Activated T-cell treated with anti-CD3 and anti-CD28 coated beads, Interleukin-2, amount 50 U/mL, for 1 hour (primary cell): ENCODE results near the gene NKIRAS1.
"Not testable (repeated sequence)": the region's sequence is repeated elsewhere in the genome, so short reads cannot be mapped to it uniquely, and the experiment has no call there.

Source experiments
- DNase-seq: peaks from one replicate; pipeline ENCODE4 v3.0.0-alpha.2; 2020

NKIRAS1 gene

DNA sequence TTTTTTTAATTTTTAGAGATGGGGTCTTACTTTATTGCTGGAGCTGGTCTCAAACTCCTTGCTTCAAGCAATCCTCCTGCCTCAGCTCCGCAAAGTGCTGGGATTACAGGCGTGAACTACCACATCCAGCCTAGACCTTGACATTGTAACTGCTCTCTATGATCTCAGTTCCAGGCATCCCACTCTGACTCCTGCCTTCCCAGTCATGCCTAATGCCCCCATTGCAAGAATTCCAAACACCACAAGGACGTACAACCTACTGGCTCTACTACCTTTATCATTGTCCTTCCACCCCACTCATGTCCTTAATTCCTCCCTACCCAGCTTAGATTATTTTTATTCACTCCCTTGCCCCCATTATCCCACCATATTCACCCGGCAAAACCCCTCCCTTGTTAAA is 21.6 kb downstream of the NKIRAS1 start:
- DNase-seq, result no peak

DNA sequence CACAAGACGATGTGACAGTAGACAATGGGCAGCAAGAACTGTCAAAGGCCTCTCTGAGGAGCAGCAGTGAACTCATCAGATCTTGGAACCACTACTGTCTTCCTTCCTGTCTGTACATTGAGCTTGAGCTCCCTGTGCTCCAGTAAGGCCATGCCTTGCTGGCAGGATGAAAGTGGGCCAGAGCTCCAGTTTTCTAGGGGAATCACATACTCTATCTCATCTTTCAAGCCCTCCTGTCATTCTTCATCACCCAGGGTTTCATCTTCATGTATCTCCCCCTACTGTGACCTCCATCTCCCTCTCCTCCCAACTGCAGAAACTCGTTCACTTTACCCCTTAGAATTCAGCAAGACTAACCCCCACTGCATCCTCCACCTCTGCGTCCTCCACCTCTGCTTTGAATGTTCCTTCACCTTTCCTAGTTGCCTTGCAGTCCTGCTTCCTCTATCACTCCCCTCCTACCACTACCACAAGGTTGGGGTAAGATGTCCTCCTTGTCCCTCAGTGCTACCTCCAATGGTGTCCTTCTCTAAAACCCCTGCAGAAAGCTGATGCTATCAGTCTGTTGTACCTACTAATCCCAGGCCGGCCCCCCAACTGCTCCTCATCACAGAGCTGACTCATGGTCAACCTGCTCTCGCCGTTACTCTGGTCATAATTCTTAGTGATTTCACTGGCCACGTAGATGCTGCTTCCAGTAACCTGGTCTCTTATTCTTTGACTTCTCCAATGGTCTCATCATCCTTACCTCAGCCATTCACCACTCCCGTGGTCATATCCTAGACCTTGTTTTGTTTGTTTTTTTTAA is 22.3 kb downstream of the NKIRAS1 start:
- DNase-seq, result no peak

DNA sequence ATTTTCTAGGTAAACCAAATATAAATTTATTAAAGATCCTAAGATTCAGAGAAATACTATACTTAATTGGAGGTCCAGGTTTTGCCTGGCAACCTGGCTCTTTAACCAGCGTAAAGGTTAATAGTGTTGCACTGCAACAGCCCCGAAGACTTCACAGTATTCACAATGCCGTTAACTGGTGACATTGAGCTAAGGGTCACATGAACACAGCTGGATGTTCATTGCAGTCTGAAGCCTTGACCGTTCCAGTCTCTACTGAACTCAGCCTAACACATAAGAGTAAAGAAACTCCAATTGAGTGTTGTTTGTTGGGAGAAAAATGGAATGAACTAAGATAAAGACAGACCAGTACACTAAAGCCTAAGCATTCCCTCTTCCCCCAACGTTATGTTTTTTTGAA is 26.8 kb downstream of the NKIRAS1 start:
- no peak for DNase-seq

DNA sequence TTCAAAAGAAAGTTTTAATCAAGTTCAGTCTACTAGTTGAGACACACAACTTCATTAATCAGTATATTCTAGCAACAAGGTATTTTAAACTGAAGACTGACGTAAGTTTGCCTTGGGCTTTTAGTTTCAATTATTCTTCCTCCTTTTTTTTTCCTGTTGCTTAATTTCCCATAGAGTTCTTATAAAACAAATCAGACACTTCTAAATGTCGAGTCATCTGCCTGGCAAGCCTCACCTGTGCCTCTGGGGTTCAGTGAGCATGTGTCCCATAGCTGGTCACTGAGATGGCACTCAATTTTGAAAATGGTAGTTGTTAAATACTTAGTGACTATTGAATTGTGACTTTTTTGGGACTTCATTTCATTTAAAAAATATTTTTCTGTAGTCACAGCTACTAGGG is 27.4 kb downstream of the NKIRAS1 start:
- DNase-seq, result no peak

DNA sequence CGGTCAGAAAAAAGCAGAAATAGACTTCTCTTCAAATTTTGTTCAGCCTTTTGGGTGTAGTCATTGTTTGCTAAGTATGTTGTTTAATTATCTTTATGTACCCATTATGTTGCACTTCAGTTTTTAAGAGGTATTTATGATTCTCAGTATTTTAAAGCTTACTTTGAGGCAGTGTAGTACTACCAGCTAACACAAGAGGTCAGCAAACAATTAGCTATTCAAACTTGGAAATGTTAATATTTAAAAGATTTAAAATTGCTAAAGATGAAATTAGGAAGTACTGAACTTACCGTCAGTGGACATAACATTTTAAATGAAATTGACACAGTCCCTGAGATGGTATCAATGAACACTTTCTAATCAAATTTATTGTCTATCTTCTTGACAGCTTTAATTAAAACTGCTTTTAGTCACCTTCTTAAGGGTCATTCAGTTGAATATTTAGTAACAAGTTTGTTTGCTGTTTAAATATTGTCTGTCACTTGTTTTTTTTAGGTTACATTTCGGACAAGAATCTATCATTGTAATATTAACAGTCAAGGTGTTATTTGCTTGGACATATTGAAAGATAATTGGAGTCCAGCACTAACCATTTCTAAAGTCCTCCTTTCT is 28.1 kb downstream of the NKIRAS1 start:
- no peak for DNase-seq

DNA sequence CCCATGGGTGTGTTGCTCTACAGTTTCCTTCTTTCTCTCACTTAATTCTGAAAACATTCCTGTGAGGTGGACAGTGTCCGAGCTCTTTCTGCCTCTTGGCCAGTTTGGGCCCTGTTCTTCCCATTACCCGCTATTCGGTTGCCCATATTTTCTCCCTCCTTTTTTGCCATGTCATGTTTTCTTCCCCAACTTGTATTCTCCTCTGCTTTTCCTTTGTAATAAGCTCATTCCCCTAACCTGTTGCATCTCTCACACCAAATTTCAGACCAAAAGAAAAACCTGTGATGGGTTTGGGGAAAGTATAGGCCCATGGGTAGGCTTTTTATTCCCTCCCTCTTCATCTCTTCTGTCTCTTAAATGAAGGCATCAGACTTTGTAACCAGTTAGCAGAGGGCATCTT is 30.5 kb downstream of the NKIRAS1 start:
- DNase-seq, result no peak

DNA sequence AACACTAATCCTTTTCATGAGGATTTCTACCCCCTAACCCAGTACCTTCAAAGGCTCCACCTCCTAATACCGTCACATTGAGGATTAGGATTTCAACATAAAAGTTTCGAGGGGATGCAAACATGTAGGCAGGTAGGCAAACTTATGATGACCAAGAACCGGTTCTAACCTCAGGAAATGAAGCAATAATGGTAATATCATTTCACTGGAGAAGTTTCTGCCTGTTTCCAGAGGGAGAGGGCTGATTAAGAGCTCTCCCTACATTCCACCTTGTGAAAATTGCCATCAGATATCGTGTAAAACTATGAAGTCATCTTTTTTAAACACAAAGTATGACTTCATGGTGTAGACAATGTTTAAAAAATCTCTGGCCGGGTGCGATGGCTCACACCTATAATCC is 31.6 kb downstream of the NKIRAS1 start:
- no peak for DNase-seq

DNA sequence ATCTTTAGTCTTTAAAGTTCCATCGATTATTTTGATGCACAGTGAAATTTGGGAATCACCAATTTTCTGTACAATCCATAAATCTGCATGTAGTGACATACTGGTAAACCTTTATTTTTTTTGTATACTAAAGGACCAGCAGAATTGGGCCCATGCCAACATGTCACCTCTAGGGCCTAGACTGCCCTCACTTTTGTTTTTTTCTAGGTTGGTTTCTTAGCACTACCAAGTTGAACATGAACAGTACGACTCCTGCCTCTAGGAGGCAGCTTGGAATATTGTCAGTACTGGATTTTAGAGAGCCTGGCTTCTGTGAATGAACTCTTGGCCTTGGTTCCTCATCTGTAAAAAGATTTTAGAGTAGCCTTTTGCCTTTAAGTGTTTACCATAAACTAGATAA is 32.3 kb downstream of the NKIRAS1 start:
- no peak for DNase-seq

DNA sequence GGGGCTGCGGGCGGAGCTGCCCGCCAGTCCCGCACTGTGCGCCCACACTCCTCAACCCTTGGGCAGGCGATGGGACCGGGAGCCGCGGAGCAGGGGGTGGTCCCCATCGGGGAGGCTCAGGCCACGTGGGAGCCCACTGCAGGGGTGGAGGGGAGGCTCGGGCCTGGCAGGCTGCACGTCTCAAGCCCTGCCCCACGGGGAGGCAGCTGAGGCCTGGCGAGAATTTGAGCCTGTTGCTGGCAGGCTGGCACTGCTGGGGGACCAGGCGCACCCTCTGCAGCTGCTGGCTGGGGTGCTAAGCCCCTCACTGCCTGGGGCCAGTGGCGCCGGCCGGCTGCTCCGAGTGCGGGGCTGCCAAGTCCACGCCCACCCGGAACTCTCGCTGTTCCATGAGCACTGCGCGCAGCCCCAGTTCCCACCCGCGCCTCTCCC is 34.3 kb downstream of the NKIRAS1 start:
- no peak for DNase-seq

DNA sequence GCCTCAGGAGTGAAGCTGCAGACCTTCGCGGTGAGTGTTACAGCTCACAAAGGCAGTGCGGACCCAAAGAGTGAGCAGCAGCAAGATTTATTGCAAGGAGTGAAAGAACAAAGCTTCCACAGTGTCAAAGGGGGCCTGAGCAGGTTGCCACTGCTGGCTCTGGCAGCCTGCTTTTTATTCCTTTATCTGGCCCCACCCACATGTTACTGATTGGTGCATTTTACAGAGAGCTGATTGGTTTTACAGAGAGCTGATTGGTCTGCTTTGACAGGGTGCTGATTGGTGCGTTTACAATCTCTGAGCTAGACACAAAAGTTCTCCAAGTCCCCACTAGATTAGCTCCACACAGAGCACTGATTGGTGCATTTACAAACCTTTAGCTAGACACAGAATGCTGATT is 34.8 kb downstream of the NKIRAS1 start:
- not testable (repeated sequence) for DNase-seq

DNA sequence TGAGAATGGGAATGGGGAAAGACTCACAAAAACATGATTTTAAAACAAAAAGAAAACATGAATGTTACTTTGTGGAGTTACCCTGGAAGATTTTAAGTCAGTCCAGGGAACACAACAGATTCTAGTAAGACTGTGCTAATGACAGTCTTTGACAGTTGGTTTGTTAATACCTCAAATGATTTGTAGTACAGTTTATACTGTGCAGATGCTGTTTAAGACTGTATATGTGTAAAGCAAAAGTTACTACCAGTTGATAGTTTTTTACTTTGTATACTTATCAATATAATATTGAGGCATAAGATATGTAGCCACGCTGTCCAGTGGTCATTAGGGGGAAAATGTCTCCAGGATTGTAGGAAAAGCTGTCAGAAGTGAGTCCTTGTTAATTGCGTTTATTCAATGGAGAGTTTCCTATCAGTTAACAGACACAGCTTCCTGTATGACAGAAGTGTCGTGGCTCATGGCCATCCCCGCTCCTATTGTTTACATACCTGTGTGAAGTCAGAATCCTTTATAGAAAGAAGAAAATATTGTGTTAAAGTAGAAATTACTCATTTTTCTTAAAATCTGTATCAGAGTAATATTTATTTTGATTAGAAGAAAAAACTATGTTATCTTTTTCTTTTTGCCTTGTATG is 36.0 kb downstream of the NKIRAS1 start:
- DNase-seq, result no peak

DNA sequence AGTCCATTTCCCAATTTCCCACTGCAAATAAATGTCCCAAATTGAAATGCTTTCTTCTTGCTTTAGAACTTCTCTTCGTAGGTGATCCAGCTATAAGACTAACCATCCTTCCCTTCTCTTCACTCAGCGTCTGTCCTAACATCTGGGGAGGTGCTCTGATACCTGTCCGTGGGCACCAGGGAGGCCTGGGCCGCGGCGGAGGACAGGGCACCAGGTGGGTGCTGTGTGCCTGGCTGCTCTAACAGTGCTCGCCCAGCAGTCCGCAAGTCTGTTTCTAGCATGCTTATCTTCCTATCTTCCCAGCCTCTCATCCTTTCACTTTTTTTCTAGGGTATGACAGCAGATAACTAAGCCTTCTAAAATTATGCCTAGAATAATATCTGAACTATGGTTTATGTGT is 37.3 kb downstream of the NKIRAS1 start:
- no peak for DNase-seq

DNA sequence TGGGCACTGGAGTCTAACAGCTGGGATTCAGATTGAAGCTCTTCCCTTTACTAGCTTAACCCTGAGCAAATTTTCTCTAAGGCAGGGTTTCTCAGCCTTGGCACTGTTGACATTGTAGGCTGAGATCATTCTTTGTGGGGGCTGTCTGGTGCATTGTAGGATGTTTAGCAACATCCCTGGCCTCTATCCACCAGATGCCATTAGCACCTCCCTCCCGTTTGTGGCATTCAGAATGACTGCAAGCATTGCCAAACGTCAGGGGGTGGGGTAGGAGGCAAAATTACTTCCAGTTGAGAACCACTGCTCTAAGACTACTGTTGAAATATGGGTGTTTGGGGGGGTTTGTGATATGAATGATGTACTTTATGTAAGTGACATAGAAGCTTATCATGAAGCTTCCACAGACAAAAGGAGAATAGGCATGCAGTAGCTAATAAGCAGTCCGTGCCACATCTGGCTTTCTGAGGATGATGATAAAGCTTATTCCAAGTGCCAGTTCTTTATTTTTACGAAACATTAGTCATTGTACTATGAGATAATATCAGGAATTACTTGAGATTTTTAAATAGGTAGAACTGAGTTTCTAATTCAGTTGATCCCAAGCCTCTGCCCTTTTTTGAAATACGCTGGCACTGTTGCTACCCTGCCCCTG is 39.3 kb downstream of the NKIRAS1 start:
- no peak for DNase-seq

DNA sequence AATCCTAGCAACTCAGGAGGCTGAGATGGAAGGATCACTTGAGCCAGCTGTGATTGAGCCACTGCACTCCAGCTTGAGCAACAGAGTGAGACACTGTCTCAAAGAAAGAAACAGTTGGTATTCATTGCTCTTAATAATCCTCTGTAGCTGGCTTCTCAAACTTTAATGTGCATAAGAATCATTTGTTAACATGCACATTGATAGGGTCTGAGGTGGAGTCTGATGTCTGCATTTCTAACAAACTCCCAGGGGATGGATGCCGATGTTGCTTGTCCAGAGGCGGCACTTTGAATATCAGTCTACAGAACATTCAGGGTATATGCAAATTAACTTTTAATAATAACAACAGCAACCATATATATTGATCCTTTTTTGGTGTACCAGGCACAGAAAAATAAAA is 39.9 kb downstream of the NKIRAS1 start:
- DNase-seq, result no peak

DNA sequence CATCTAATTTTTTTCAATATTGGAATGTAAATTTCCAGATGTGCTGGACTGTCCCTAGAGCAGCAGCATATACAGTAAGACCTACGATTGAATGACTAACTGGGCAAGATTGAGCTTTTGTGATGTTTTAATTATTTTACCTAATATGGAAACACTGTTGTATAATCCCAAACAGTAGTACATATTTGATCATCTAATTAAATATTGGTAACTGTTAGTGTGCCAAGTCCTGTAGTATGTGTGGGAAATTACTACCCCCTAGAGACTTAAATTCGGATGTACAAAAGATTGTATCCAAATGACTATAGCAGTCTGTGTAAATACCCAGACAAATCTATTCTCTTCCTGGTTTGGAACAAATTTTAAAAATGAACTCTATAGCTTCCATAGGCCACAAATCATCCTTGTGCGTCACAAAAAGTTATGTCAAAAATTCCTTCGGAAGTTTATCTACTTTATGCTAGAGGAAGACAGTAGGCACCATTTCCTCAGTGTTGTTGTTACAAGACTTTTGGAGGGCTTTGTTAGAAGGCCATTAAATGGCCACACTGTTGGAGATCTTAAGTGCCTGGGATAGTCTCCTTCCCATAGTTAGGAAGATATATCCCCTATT is 41.6 kb downstream of the NKIRAS1 start:
- DNase-seq, result no peak

DNA sequence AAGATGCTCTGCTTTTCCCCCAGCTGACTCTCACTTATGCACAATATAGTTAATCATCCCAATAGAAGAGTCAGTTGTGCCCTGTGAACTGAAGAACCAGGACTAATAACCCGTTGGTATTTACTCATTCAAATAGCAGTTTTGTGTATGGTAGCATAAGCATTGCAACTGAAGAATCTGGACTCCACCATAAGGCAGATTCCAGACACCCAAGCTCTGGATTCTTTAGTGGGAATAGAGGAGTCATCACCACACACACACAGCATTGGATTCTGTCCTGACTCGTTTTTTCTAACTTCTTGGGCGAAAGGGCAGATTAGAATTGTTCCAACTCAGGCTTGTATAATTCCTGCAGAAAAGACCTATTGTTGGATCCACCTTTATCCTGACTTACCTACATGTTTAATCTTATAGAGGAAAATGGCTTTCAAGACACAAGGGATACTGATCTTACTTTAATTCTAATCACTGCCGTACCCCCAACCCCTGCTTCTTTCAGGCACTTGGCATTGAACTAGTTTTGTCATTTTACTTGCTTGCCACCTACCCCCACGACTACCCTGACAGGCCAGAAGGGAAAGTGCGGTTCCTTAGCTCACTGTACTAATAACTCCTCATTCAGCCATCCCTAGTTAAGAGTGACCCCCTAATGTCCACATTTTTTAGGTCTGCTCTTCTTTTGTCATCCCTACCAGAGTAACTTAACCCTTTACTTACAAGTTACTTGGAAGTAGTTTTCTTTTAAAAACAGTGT is 42.3 kb downstream of the NKIRAS1 start:
- DNase-seq, result no peak

DNA sequence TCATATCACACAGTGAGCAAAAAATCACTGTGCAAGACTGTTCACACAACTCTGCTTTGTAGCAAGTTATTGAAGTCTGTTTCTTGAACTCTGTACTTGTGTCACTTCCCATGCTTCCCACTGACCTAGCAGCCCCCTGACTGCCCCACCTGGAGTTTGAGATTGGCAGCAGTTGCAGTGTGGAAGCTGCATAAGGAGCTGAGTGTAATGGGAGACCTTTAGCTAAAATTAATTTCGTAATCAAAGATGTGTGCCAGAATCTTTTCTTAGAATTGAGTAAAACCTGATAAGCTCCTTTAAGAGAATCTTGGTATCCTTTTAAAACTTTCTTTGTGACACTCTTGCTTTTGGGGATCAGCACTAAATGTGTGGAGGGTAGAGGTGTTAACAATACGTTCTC is 42.8 kb downstream of the NKIRAS1 start:
- DNase-seq, result no peak

DNA sequence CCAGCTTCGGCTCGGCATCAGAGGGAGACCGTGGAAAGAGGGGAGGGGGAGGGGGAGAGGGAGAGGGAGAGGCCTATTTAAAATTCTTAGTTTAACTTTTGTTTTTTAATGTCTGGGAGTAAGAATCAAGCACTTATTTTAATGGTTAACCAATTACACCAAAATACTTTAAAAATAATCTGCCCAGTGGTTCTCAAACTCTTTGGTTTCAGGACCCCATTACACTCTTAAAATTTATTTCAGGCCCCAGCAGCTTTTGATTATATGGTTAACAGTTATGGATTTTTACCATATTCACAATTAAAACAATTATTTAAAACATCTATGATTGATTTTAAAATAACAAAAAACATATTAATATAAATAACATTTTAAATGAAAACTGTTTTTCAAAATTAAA is 44.5 kb downstream of the NKIRAS1 start:
- DNase-seq, result no peak

DNA sequence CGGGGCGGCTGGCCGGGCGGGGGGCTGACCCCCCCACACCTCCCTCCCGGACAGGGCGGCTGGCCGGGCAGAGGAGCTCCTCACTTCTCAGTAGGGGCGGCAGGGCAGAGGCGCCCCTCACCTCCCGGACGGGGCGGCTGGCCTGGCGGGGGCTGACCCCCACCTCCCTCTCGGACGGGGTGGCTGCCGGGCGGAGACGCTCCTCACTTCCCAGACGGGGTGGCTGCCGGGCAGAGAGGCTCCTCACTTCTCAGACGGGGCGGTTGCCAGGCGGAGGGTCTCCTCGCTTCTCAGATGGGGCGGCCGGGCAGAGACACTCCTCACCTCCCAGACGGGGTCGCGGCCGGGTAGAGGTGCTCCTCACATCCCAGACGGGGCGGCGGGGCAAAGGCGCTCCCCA is 45.4 kb downstream of the NKIRAS1 start:
- DNase-seq, result not testable (repeated sequence)

DNA sequence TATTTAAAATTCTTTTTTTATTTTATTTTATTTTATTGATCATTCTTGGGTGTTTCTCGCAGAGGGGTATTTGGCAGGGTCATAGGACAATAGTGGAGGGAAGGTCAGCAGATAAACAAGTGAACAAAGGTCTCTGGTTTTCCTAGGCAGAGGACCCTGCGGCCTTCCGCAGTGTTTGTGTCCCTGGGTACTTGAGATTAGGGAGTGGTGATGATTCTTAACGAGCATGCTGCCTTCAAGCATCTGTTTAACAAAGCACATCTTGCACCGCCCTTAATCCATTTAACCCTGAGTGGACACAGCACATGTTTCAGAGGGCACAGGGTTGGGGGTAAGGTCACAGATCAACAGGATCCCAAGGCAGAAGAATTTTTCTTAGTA is 46.1 kb downstream of the NKIRAS1 start:
- not testable (repeated sequence) for DNase-seq

DNA sequence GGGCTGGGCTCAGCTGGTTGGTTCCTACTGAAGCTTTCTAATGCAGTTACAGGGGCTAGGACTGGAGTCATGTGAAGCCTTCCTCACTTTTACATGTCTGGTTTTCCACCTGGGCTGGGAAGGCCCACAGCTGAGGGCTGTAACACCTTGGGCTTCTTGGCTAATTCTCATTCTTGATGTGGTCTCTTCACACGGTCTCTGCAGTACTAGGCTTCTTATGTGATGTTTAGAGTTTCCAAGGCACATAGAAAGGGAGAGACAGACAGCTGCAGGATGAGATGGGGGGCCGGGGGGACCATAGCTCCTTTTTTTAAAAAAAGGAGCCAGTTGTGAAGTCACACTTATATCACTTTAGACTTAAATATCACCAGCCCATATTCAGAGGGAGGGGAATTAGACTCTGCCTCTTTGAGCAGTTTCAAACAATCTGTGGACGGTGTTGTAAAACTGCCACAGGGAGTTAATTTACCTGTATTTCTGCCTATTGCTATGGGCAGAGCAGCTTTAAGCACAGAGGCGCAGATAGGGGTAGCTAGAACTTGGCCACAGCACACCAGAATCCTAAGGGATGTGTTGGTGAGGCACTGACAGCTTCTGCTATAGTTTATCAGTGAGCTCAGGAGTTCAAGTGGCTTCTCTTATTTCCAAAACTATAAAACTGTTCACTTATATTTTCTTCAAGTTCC is 46.7 kb downstream of the NKIRAS1 start:
- DNase-seq, result no peak

DNA sequence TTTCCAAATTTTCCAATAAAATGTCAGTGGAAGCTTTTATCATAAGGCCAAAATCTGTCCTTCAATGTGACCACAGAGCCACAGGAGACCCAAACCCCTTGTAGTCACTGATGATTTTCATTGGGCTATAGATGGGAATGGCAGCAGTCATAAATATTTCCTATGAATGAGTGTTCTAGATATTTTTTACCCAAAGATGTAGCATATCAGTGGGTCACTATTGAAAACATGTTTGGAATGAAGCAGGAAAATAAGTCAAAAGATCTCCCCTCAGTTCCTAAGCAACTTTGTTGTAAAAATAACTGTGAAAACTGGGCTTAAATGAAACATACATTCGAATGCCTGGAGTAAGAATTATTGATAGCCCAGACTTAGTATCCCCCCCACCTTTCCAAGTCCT is 49.0 kb downstream of the NKIRAS1 start:
- DNase-seq, result no peak
